ENCODE measurements around the gene DLK1.

The DLK1 gene

GRCh38 chr14:100770605-100771120, 44.0 kb downstream of the DLK1 start:
- H3K9ac ChIP-seq: no peak overlapping the region
- no peaks in the 10 kb centered on the region for H3K27me3 ChIP-seq
- no peak overlapping the region for H3K4me2 ChIP-seq
- H3K4me1 ChIP-seq: no peaks in the 10 kb centered on the region
- no peaks in the 10 kb centered on the region for H3K36me3 ChIP-seq
- H4K20me1 ChIP-seq: no peaks in the 10 kb centered on the region
- no peak overlapping the region for H3K27ac ChIP-seq
- H3K9me3 ChIP-seq (replicated peaks in 1 of 11): 0 out of 22 replicates have a peak, but pooled peaks cover 0 to 4% (median 0%) of the 10 kb centered on the region in 11 experiments
- H3K4me3 ChIP-seq: no peak overlapping the region
- TF ChIP-seq Cebpa-rat (IDR thresholded peaks at IDR 0.05): no peak

GRCh38 chr14:100771121-100771800, 44.6 kb downstream of the DLK1 start:
- no peak for TF ChIP-seq Cebpa-rat (IDR thresholded peaks at IDR 0.05)

GRCh38 chr14:100772607-100773165, 46.0 kb downstream of the DLK1 start:
- Histone ChIP-seq H3K36me3 (no peaks in the 10 kb centered on the region), H3K9ac (no peak overlapping the region), H3K4me2 (no peak overlapping the region), H3K4me1 (no peaks in the 10 kb centered on the region), H3K9me3 (replicated peaks in 1 of 11) (0 out of 22 replicates have a peak, but pooled peaks cover 0 to 4% (median 0%) of the 10 kb centered on the region in 11 experiments), H3K4me3 (no peak overlapping the region), H4K20me1 (no peaks in the 10 kb centered on the region; a peak in 1 of 22 replicates), H3K27me3 (no peaks in the 10 kb centered on the region), H3K27ac (no peak overlapping the region)
- no peak for TF ChIP-seq Cebpa-rat (IDR thresholded peaks at IDR 0.05)

More at GRCh38 chr14:100771121-100771800, 44.6 kb downstream of the DLK1 start:
- H3K27ac ChIP-seq: no peak overlapping the region
- H3K9me3 ChIP-seq (replicated peaks in 1 of 11): 0 out of 22 replicates have a peak, but pooled peaks cover 0 to 4% (median 0%) of the 10 kb centered on the region in 11 experiments
- no peak overlapping the region for H3K9ac ChIP-seq
- H3K4me2 ChIP-seq: no peak overlapping the region
- no peaks in the 10 kb centered on the region for H3K36me3 ChIP-seq
- H3K4me1 ChIP-seq: no peaks in the 10 kb centered on the region
- H3K27me3 ChIP-seq: no peaks in the 10 kb centered on the region
- no peak overlapping the region for H3K4me3 ChIP-seq
- H4K20me1 ChIP-seq: no peaks in the 10 kb centered on the region; a peak in 1 of 22 replicates

- Histone ChIP-seq H3K36me3 (no peaks in the 10 kb centered on the region), H4K20me1 (no peaks in the 10 kb centered on the region; a peak in 1 of 22 replicates), H3K4me1 (no peaks in the 10 kb centered on the region), H3K4me2 (no peak overlapping the region), H3K9ac (no peak overlapping the region), H3K27ac (no peak overlapping the region), H3K4me3 (no peak overlapping the region), H3K9me3 (replicated peaks in 1 of 11) (0 out of 22 replicates have a peak, but pooled peaks cover 0 to 4% (median 0%) of the 10 kb centered on the region in 11 experiments), H3K27me3 (no peaks in the 10 kb centered on the region)
- no peak for TF ChIP-seq Cebpa-rat (IDR thresholded peaks at IDR 0.05)
Observed at GRCh38 chr14:100773331-100774163, 46.9 kb downstream of the DLK1 start.

GRCh38 chr14:100774164-100774537, 47.5 kb downstream of the DLK1 start:
- H3K4me3 ChIP-seq: no peak overlapping the region
- no peak overlapping the region for H3K27ac ChIP-seq
- H3K9me3 ChIP-seq (replicated peaks in 1 of 11): 0 out of 22 replicates have a peak, but pooled peaks cover 0 to 4% (median 0%) of the 10 kb centered on the region in 11 experiments
- TF ChIP-seq Cebpa-rat (IDR thresholded peaks at IDR 0.05): no peak
- no peaks in the 10 kb centered on the region; a peak in 1 of 22 replicates for H4K20me1 ChIP-seq
- no peak overlapping the region for H3K9ac ChIP-seq
- H3K4me1 ChIP-seq: no peaks in the 10 kb centered on the region
- H3K36me3 ChIP-seq: no peaks in the 10 kb centered on the region
- no peak overlapping the region for H3K4me2 ChIP-seq
- no peaks in the 10 kb centered on the region for H3K27me3 ChIP-seq

GRCh38 chr14:100775351-100775830, 48.7 kb downstream of the DLK1 start:
- Histone ChIP-seq H3K4me3 (no peak overlapping the region), H3K4me2 (no peak overlapping the region), H4K20me1 (no peaks in the 10 kb centered on the region; a peak in 1 of 22 replicates), H3K9ac (no peak overlapping the region), H3K9me3 (replicated peaks in 1 of 11) (0 out of 22 replicates have a peak, but pooled peaks cover 0 to 4% (median 0%) of the 10 kb centered on the region in 11 experiments), H3K4me1 (no peaks in the 10 kb centered on the region), H3K36me3 (no peaks in the 10 kb centered on the region), H3K27me3 (no peaks in the 10 kb centered on the region), H3K27ac (no peak overlapping the region)
- TF ChIP-seq Cebpa-rat (IDR thresholded peaks at IDR 0.05): no peak

- H3K27ac ChIP-seq: no peak overlapping the region
- H3K4me3 ChIP-seq: no peak overlapping the region
- H3K27me3 ChIP-seq: no peaks in the 10 kb centered on the region
- H3K4me1 ChIP-seq: no peaks in the 10 kb centered on the region
- no peak overlapping the region for H3K9ac ChIP-seq
- no peaks in the 10 kb centered on the region for H3K36me3 ChIP-seq
- H3K9me3 ChIP-seq (replicated peaks in 1 of 11): 0 out of 22 replicates have a peak, but pooled peaks cover 0 to 2% (median 0%) of the 10 kb centered on the region in 11 experiments
- H3K4me2 ChIP-seq: no peak overlapping the region
- no peaks in the 10 kb centered on the region; a peak in 1 of 22 replicates for H4K20me1 ChIP-seq
- no peak for TF ChIP-seq Cebpa-rat (IDR thresholded peaks at IDR 0.05)
Observed at GRCh38 chr14:100775831-100776591, 49.3 kb downstream of the DLK1 start.

GRCh38 chr14:100776681-100777365, 50.1 kb downstream of the DLK1 start:
- H3K27ac ChIP-seq: no peak overlapping the region
- no peak overlapping the region for H3K4me3 ChIP-seq
- no peaks in the 10 kb centered on the region for H3K4me1 ChIP-seq
- no peaks in the 10 kb centered on the region; a peak in 1 of 22 replicates for H4K20me1 ChIP-seq
- H3K27me3 ChIP-seq: no peaks in the 10 kb centered on the region
- no peak overlapping the region for H3K4me2 ChIP-seq
- H3K36me3 ChIP-seq: no peaks in the 10 kb centered on the region
- no peaks in the 10 kb centered on the region for H3K9me3 ChIP-seq (replicated peaks in 1 of 11)
- no peak for TF ChIP-seq Cebpa-rat (IDR thresholded peaks at IDR 0.05)
- H3K9ac ChIP-seq: no peak overlapping the region
